Measurements from ENCODE around the gene NFIX. TPM values are rescaled to one million over a fixed set of nuclear protein-coding genes. Genes with fewer than 3 reads are reported as not detected.

NFIX gene
- total and polyA plus RNA-seq, 2 experiments from 2014 or later: 0.06 to 0.14 TPM

- Mint-ChIP-seq H3K4me3 (no peak overlapping the region; the same call in 2 of the 3 replicates), H3K27me3 (ENCODE audit: insufficient read depth, low read depth, poor library complexity) (peaks cover 59% of the 10 kb centered on the region), H3K4me1 (peaks cover 11% of the 10 kb centered on the region), H3K36me3 (ENCODE audit: low read depth) (no peaks in the 10 kb centered on the region; the same call in 2 of the 3 replicates), H3K9me3 (peaks cover 4% of the 10 kb centered on the region; the same call in 2 of the 3 replicates), H3K27ac (no peak overlapping the region)
- no peaks in the 10 kb centered on the region for H3K79me2 ChIP-seq (replicated peaks; ENCODE audit: insufficient read depth)
- no peak for TF ChIP-seq CTCF (conservative IDR thresholded peaks at IDR 0.05; ENCODE audit: low read depth in 2 of 2)
- TF ChIP-seq NANOG (IDR thresholded peaks at IDR 0.05; ENCODE audit: borderline replicate concordance): no peak
- no peak for TF ChIP-seq ETS1 (IDR thresholded peaks at IDR 0.05)
- no peak for TF ChIP-seq CREB1 (CRISPR knock-in tag; IDR thresholded peaks at IDR 0.05; ENCODE audit: low read depth)
- no peak for TF ChIP-seq ZNF331 (CRISPR knock-in tag; IDR thresholded peaks at IDR 0.05; ENCODE audit: low read depth)
- TF ChIP-seq STAT1 (IDR thresholded peaks at IDR 0.05; ENCODE audit: unreplicated experiment): no peak
- TF ChIP-seq ZNF462 (CRISPR knock-in tag; IDR thresholded peaks at IDR 0.05): no peak
- TF ChIP-seq EZH2phosphoT487 (IDR thresholded peaks at IDR 0.05; ENCODE audit: unreplicated experiment): no peak
- TF ChIP-seq ZNF114 (CRISPR knock-in tag; IDR thresholded peaks at IDR 0.05): no peak
- TF ChIP-seq POLR2AphosphoS5 (IDR thresholded peaks at IDR 0.05; ENCODE audit: low read depth): no peak
- TF ChIP-seq JUNB (IDR thresholded peaks at IDR 0.05; ENCODE audit: unreplicated experiment): no peak
- no peak for TF ChIP-seq EZH2 (IDR thresholded peaks at IDR 0.05; ENCODE audit: low read depth, unreplicated experiment)
- TF ChIP-seq REST (IDR thresholded peaks at IDR 0.05; ENCODE audit: unreplicated experiment): no peak
- H3K4me2 ChIP-seq: no peak overlapping the region
- peaks cover 7% of the 10 kb centered on the region; the same call in 1 of the 2 replicates for H3F3A ChIP-seq (replicated peaks; ENCODE audit: low read depth)
- ATAC-seq (no peak), DNase-seq (ENCODE audit: low spot score) (no peak)
- no peak overlapping the region for H2AFZ ChIP-seq
- H3K36me3 ChIP-seq (ENCODE audit: insufficient read depth): no peaks in the 10 kb centered on the region
- H3K4me3 ChIP-seq: no peak overlapping the region
- no peaks in the 10 kb centered on the region for H4K20me1 ChIP-seq (replicated peaks; ENCODE audit: insufficient read depth)
- no peak overlapping the region for H3K27ac ChIP-seq (ENCODE audit: low read depth)
- peaks cover 64% of the 10 kb centered on the region for H3K27me3 ChIP-seq (ENCODE audit: insufficient read depth)
- no peaks in the 10 kb centered on the region for H3K9me2 ChIP-seq (ENCODE audit: insufficient read depth)
- peaks cover 23% of the 10 kb centered on the region for H3K4me1 ChIP-seq (ENCODE audit: insufficient read depth)
Observed at GRCh38 chr19:13063461-13064091, 68.3 kb downstream of the NFIX start.

Data from GM23338 (cell line).